HepG2 (cell line): ENCODE measurements around the gene ZNF839.

ENCODE experiments used
- CTCF ChIP-seq: sonication (generic); formaldehyde crosslinking; IDR thresholded peaks from 2 replicates; pipeline ENCODE4 v1.5.0; 2020; ENCODE audit warnings: mild to moderate bottlenecking, missing genetic modification reagents, moderate library complexity
- FOXP1 ChIP-seq, 2 experiments: fragments of 450-650 bp in 1 of 2; IDR thresholded peaks; 2 replicates each; pipeline ENCODE4 v1.6.1; 2017 to 2018; ENCODE audit warnings: antibody characterized with exemption in 1 of 2
- PITX1 ChIP-seq: sonication (generic); formaldehyde crosslinking; IDR thresholded peaks from 2 replicates; pipeline ENCODE4 v1.5.1; 2020; ENCODE audit warnings: mild to moderate bottlenecking, missing genetic modification reagents
- POLR2AphosphoS5 ChIP-seq: IDR thresholded peaks from 2 replicates; pipeline ENCODE4 v1.6.1; 2012; ENCODE audit warnings: low read depth, low read length
- REST ChIP-seq, 2 experiments: IDR thresholded peaks; 2 replicates each; pipeline ENCODE4 v1.6.1; 2011 to 2012; ENCODE audit warnings: low read length in 2 of 2, borderline replicate concordance in 1 of 2, low read depth in 1 of 2, mild to moderate bottlenecking in 1 of 2, moderate library complexity in 1 of 2
- ZNF275 ChIP-seq: sonication (generic); formaldehyde crosslinking; IDR thresholded peaks from 2 replicates; pipeline ENCODE4 v1.8.0; 2022; ENCODE audit warnings: missing genetic modification reagents, mild to moderate bottlenecking, inconsistent platforms, borderline replicate concordance

GRCh38 chr14:102293781-102294180 lies 25.8 kb upstream of the ZNF839 start:
- no peak for TF ChIP-seq POLR2AphosphoS5
- no peak for TF ChIP-seq REST (IDR thresholded peaks at IDR 0.05; ENCODE audit: borderline replicate concordance in 1 of 2, low read depth in 1 of 2, low read length in 2 of 2)
- no peak for TF ChIP-seq ZNF275 (CRISPR knock-in tag)
- TF ChIP-seq CTCF = no peak
- no peak for TF ChIP-seq PITX1 (CRISPR knock-in tag)
- TF ChIP-seq FOXP1 (IDR thresholded peaks at IDR 0.05) = no peak
- TF ChIP-seq FOXP1 (CRISPR knock-in tag; IDR thresholded peaks at IDR 0.05) = no peak
